ENCODE data around the gene RPLP1.
"Not testable (repeated sequence)": the region's sequence is repeated elsewhere in the genome, so short reads cannot be mapped to it uniquely, and the experiment has no call there.

- TF ChIP-seq, protein P1, sequence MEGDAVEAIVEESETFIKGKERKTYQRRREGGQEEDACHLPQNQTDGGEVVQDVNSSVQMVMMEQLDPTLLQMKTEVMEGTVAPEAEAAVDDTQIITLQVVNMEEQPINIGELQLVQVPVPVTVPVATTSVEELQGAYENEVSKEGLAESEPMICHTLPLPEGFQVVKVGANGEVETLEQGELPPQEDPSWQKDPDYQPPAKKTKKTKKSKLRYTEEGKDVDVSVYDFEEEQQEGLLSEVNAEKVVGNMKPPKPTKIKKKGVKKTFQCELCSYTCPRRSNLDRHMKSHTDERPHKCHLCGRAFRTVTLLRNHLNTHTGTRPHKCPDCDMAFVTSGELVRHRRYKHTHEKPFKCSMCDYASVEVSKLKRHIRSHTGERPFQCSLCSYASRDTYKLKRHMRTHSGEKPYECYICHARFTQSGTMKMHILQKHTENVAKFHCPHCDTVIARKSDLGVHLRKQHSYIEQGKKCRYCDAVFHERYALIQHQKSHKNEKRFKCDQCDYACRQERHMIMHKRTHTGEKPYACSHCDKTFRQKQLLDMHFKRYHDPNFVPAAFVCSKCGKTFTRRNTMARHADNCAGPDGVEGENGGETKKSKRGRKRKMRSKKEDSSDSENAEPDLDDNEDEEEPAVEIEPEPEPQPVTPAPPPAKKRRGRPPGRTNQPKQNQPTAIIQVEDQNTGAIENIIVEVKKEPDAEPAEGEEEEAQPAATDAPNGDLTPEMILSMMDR (IDR thresholded peaks at IDR 0.05; ENCODE audit: low read length), result not testable (repeated sequence)
- not testable (repeated sequence) for TF ChIP-seq EZH2 (IDR thresholded peaks at IDR 0.05; ENCODE audit: borderline replicate concordance, low read length)
Measured at GRCh38 chr15:69450221-69450620, 2.4 kb upstream of the RPLP1 start.

All from OCI-LY1 (cell line).